Astrocyte (in vitro differentiated cells and primary cell): ENCODE results near the gene ABHD5. TPM values are rescaled to one million over a fixed set of nuclear protein-coding genes. Genes with fewer than 3 reads are reported as not detected.

Experiments
- DNase-seq: peaks from one replicate; pipeline ENCODE4 v3.0.0-alpha.2; 2010; ENCODE audit warnings: low read depth
- FAIRE-seq: peaks from 2 replicates; lab custom pipeline; 2011; peaks lifted over from hg19 to GRCh38; lab: Jason Lieb, UNC
- H2AFZ ChIP-seq: 2 replicates; pipeline ENCODE4 v1.6.0; 2012; ENCODE audit warnings: low read depth, low read length, inconsistent platforms
- H3K27ac ChIP-seq: 2 replicates; pipeline ENCODE4 v1.5.1; 2011; ENCODE audit warnings: low read depth, low read length, inconsistent platforms
- H3K27me3 ChIP-seq: 2 replicates; pipeline ENCODE4 v1.6.0; 2011; ENCODE audit warnings: low read length, inconsistent platforms; ENCODE audit not compliant: insufficient read depth
- H3K36me3 ChIP-seq: 2 replicates; pipeline ENCODE4 v1.5.1; 2011; ENCODE audit warnings: low read length, inconsistent platforms; ENCODE audit not compliant: insufficient read depth
- H3K4me1 ChIP-seq: 2 replicates; pipeline ENCODE4 v1.5.1; 2011; ENCODE audit warnings: low read length, inconsistent platforms; ENCODE audit not compliant: insufficient read depth
- H3K4me2 ChIP-seq: 2 replicates; pipeline ENCODE4 v1.6.0; 2012; ENCODE audit warnings: low read length, inconsistent platforms
- H3K4me3 ChIP-seq: 2 replicates; pipeline ENCODE4 v1.5.1; 2011; ENCODE audit warnings: low read depth, mild to moderate bottlenecking, low read length, inconsistent platforms; ENCODE audit not compliant: insufficient read depth
- H3K79me2 ChIP-seq: 2 replicates; pipeline ENCODE4 v1.6.0; 2012; ENCODE audit warnings: mild to moderate bottlenecking, low read length, inconsistent platforms; ENCODE audit not compliant: insufficient read depth
- H3K9ac ChIP-seq: 2 replicates; pipeline ENCODE4 v1.6.0; 2012; ENCODE audit warnings: mild to moderate bottlenecking, low read length, inconsistent platforms
- H3K9me3 ChIP-seq: 2 replicates; pipeline ENCODE4 v1.5.1; 2012; ENCODE audit warnings: low read depth, mild to moderate bottlenecking, low read length, inconsistent platforms; ENCODE audit not compliant: insufficient read depth
- H4K20me1 ChIP-seq: 2 replicates; pipeline ENCODE4 v1.6.0; 2012; ENCODE audit warnings: low read length, inconsistent platforms; ENCODE audit not compliant: insufficient read depth
- H3K27ac Mint-ChIP-seq: one replicate; pipeline ENCODE4 v1.8.0; 2021; ENCODE audit warnings: mild to moderate bottlenecking, mixed read lengths; ENCODE audit not compliant: unreplicated experiment
- H3K27me3 Mint-ChIP-seq: one replicate; pipeline ENCODE4 v1.8.0; 2021; ENCODE audit warnings: low read depth, mixed read lengths; ENCODE audit not compliant: unreplicated experiment
- H3K36me3 Mint-ChIP-seq: one replicate; pipeline ENCODE4 v1.8.0; 2021; ENCODE audit warnings: low read depth, mixed read lengths; ENCODE audit not compliant: unreplicated experiment
- H3K4me1 Mint-ChIP-seq: one replicate; pipeline ENCODE4 v1.8.0; 2021; ENCODE audit warnings: low read depth, mixed read lengths; ENCODE audit not compliant: unreplicated experiment
- H3K4me3 Mint-ChIP-seq: one replicate; pipeline ENCODE4 v1.8.0; 2021; ENCODE audit warnings: mild to moderate bottlenecking, moderate library complexity, mixed read lengths; ENCODE audit not compliant: unreplicated experiment
- H3K9me3 Mint-ChIP-seq: one replicate; pipeline ENCODE4 v1.8.0; 2021; ENCODE audit warnings: mild to moderate bottlenecking, mixed read lengths; ENCODE audit not compliant: unreplicated experiment
- EZH2 ChIP-seq: IDR thresholded peaks from 2 replicates; pipeline ENCODE4 v1.6.1; 2012; ENCODE audit warnings: mild to moderate bottlenecking, low read length, inconsistent platforms; ENCODE audit not compliant: insufficient read depth
- total RNA-seq: library from RNA; stranded (reverse); gene quantifications from 2 replicates; pipeline ENCODE4 v1.2.1, GENCODE V29; 2021
- TF ChIP-seq, protein P1 (sequence below): IDR thresholded peaks from 2 replicates; pipeline ENCODE4 v1.5.1; 2011; ENCODE audit warnings: low read depth, mild to moderate bottlenecking, inconsistent platforms, low read length, moderate library complexity; ENCODE audit not compliant: insufficient read depth

ABHD5 gene
- total RNA-seq, 1 donor from 2014 or later = 18.3 TPM

DNA sequence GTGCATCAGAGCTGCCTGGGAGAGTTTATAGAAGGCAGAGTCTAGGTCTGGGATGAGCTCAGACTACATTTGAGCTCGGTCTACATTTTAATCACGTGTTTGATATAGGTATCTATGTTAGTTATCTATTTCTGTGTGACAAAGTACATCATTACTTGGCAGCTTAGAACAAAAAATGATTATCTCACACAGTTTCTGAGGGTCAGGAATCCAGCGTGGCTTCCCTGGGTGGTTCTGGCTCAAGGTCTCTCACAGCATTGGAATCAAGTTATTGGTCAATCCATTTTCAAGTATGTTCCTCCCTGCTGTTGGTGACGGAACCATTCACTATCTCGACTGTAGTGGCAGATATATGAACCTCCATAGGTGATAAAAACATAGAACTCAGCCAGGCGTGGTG lies 71.7 kb downstream of the ABHD5 start:
- Histone ChIP-seq H3K27ac (no peak overlapping the region), H3K4me3 (no peak overlapping the region), H3K4me1 (peaks cover 26% of the 10 kb centered on the region), H3K9ac (no peak overlapping the region), H2AFZ (no peak overlapping the region), H4K20me1 (no peaks in the 10 kb centered on the region), H3K27me3 (no peaks in the 10 kb centered on the region), H3K9me3 (no peaks in the 10 kb centered on the region), H3K79me2 (no peaks in the 10 kb centered on the region), H3K36me3 (no peaks in the 10 kb centered on the region), H3K4me2 (no peak overlapping the region)
- Mint-ChIP-seq H3K4me3 (no peak overlapping the region), H3K9me3 (no peaks in the 10 kb centered on the region), H3K36me3 (no peaks in the 10 kb centered on the region), H3K27ac (no peak overlapping the region), H3K4me1 (peaks cover 31% of the 10 kb centered on the region), H3K27me3 (no peaks in the 10 kb centered on the region)
- TF ChIP-seq, protein P1, sequence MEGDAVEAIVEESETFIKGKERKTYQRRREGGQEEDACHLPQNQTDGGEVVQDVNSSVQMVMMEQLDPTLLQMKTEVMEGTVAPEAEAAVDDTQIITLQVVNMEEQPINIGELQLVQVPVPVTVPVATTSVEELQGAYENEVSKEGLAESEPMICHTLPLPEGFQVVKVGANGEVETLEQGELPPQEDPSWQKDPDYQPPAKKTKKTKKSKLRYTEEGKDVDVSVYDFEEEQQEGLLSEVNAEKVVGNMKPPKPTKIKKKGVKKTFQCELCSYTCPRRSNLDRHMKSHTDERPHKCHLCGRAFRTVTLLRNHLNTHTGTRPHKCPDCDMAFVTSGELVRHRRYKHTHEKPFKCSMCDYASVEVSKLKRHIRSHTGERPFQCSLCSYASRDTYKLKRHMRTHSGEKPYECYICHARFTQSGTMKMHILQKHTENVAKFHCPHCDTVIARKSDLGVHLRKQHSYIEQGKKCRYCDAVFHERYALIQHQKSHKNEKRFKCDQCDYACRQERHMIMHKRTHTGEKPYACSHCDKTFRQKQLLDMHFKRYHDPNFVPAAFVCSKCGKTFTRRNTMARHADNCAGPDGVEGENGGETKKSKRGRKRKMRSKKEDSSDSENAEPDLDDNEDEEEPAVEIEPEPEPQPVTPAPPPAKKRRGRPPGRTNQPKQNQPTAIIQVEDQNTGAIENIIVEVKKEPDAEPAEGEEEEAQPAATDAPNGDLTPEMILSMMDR = no peak
- TF ChIP-seq EZH2 = no peak
- DNase-seq (no peak), FAIRE-seq (no peak)

DNA sequence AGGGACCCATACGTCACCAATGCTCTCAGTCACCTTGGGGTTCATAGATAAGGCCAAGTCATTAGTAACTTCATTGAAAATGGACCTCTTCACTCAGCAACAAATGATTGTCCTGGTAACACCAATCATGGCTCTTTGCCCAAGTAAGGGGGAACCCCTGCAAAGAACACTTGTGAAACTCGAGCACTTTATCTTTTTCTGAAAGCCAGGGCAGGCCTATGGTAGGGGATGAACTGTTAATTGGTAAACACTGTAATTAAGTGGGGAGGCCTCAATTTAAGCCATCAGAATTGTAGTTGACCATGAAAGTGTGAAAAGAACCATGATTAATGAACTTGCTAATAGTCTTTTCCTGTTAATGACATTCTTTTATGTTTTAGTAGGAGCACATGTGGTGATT lies 73.3 kb downstream of the ABHD5 start:
- no peaks in the 10 kb centered on the region for H3K36me3 ChIP-seq
- Mint-ChIP-seq H3K9me3 (no peaks in the 10 kb centered on the region), H3K4me1 (peaks cover 33% of the 10 kb centered on the region), H3K36me3 (no peaks in the 10 kb centered on the region), H3K27me3 (no peaks in the 10 kb centered on the region), H3K27ac (no peak overlapping the region), H3K4me3 (no peak overlapping the region)
- H2AFZ ChIP-seq = no peak overlapping the region
- no peak overlapping the region for H3K9ac ChIP-seq
- H3K9me3 ChIP-seq = no peaks in the 10 kb centered on the region
- TF ChIP-seq EZH2 = no peak
- TF ChIP-seq, protein P1 = no peak
- H3K27ac ChIP-seq = no peak overlapping the region
- FAIRE-seq (no peak), DNase-seq (no peak)
- no peaks in the 10 kb centered on the region for H4K20me1 ChIP-seq
- H3K4me1 ChIP-seq = peaks cover 26% of the 10 kb centered on the region
- H3K27me3 ChIP-seq = no peaks in the 10 kb centered on the region
- H3K79me2 ChIP-seq = no peaks in the 10 kb centered on the region
- no peak overlapping the region for H3K4me2 ChIP-seq
- no peak overlapping the region for H3K4me3 ChIP-seq

DNA sequence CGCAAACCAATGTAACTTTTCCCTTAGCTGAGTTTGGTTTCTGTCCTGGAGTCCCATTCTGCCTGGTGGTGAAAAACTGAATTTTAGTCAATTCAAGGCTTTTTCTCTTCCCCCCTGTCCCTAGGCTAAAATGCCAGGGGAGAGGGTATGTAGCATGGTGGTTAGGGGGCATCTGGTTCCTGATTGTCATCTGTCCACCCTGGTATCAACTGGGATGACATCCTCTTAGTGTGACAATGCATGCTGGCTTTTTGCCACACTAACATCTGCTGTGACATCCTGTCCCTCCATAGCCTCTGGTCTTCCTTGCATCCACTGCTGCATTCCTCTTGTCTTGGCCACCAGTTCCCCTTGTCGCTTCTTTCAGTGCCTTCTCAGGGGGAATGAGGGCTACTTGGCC lies 73.7 kb downstream of the ABHD5 start:
- Histone ChIP-seq H3K4me1 (peaks cover 26% of the 10 kb centered on the region), H3K79me2 (no peaks in the 10 kb centered on the region), H3K4me2 (no peak overlapping the region), H3K4me3 (no peak overlapping the region), H3K9me3 (no peaks in the 10 kb centered on the region), H4K20me1 (no peaks in the 10 kb centered on the region), H3K27me3 (no peaks in the 10 kb centered on the region), H3K36me3 (no peaks in the 10 kb centered on the region), H3K9ac (no peak overlapping the region), H3K27ac (no peak overlapping the region), H2AFZ (no peak overlapping the region)
- no peak for TF ChIP-seq EZH2
- TF ChIP-seq, protein P1 = no peak
- H3K9me3 Mint-ChIP-seq = no peaks in the 10 kb centered on the region
- H3K27ac Mint-ChIP-seq = no peak overlapping the region
- H3K27me3 Mint-ChIP-seq = no peaks in the 10 kb centered on the region
- no peaks in the 10 kb centered on the region for H3K36me3 Mint-ChIP-seq
- peaks cover 33% of the 10 kb centered on the region for H3K4me1 Mint-ChIP-seq
- H3K4me3 Mint-ChIP-seq = no peak overlapping the region
- no peak for DNase-seq
- FAIRE-seq = no peak
